GM19455 (cell line): ENCODE results near the gene LY9.

ENCODE experiments used
- ATAC-seq: cut with Tn5 transposase; IDR thresholded peaks from one replicate; pipeline ENCODE4 v1.9.1; 2021; ENCODE audit not compliant: unreplicated experiment

The LY9 gene

DNA sequence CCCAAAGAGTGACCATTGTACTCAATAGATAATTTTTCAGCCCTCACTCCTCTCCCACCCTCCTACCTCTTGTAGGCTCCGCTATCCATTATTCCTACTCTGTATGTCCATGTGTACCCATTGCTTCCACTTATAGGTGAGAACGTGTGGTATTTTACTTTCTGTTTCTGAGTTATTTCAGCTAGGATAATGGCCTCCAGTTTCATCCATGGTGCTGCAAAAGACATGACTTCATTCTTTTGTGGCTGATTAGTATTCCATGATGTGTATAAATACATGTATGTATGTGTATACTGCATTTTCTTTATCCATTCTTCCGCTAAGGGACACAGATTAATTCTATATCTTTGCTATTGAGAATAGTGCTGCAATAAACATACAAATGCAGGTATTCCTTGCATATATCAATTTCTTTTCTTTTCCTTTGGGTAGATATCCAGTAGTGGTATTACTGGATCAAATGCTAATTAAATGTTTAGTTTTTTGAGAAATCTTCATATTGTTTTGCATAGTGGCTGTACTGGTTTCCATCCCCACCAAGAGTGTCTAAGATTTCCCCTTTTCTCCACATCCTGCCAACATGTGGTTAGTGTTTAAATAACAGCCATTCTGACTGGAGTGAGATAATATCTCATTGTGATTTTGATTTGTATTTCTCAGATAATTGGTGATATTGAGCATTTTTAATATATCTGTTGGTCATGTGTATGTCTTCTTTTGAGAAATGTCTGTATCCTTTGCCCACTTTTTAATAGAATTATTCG is 4.9 kb downstream of the LY9 start:
- ATAC-seq, result no peak

GRCh38 chr1:160801836-160802580 is 6.0 kb downstream of the LY9 start:
- ATAC-seq, result no peak

DNA sequence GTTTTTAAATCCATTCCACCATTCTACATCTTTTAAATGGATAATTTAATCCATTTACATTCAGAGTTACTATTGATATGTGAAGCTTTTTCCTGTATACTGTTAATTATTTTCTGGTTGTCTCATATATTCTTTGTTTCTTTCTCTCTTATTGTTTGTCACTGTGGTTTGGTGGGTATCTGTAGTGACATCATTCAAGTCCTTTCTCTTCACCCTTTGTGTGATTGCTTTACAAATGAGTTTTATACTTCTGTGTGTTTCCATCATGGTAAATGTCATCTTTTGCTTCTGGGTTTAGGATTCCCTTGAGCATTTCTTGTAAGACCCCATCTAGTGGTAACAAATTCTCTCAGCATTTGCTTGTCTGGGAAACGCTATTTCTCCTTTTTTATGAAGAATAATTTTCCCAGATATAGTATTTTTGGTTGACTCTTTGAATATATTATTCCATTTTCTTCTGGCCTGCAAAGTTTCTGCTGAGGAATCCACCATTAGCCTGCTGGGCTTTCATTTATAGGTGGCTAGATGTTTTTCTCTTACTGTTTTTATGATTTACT is 10.2 kb downstream of the LY9 start:
- no peak for ATAC-seq

GRCh38 chr1:160806784-160807183 is 10.8 kb downstream of the LY9 start:
- ATAC-seq, result no peak

GRCh38 chr1:160807247-160807646 is 11.3 kb downstream of the LY9 start:
- no peak for ATAC-seq

DNA sequence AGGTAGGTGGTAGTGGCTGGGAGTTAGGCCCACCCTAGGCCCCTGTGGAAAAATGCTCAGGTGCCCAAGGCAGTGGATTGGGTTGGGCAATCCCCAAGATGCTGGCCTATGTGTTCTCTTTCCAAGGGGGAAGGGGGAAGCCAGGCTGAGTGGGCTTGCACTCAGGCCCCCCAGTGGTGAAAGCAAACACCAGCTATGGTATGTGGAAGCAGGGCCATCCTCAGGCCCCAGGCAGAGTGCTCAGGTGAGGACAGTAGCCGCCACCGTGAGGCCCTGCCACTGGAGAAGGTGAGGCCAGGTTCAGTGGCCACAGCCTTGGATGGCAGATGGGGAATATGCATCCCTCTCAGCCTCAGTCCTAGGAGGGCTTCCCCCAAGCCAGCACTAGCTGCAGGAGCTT is 11.8 kb downstream of the LY9 start:
- no peak for ATAC-seq

DNA sequence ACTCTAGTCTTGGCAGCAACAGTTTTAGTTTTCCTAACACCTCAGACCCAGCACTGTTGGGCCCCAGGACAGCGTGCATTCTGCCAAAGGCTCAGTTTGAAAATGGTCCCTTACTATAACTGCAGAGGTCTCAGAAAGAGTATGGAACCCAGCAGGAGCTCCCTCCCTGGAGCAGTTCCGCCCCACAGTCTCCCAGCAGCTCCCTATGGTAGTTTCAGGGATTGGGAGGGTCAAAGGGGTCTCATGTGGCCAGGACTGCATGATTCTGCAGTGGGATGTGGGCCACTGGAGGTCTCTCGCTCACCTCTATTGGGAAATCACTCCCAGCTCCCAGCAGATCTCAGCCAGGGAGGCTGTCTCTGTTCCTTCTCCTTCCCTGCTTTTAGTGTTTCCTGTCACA is 12.3 kb downstream of the LY9 start:
- no peak for ATAC-seq

DNA sequence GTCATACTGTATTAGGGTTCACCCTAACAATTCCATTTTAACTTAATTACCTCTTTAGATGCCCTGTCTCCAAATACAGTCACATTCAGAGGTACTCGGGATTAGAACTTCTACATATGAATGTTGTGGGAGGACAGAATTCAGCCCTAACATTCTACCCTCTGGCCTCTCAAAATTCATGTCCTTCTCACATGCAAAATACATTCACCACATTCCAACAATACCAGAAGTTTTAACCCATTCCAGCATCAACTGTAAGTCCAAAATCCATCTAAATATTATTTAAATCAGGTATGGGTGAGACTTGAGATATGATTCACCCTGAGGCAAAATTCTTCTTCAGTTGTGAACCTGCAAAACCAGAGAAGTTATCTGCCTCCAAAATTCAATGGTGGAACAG is 14.5 kb downstream of the LY9 start:
- ATAC-seq, result no peak

GRCh38 chr1:160811147-160811546 is 15.2 kb downstream of the LY9 start:
- ATAC-seq, result no peak

- ATAC-seq, result no peak
Observed at GRCh38 chr1:160813215-160813614, 17.2 kb downstream of the LY9 start.

- ATAC-seq, result no peak
Observed at GRCh38 chr1:160814316-160814715, 18.3 kb downstream of the LY9 start.

- ATAC-seq, result no peak
Observed at GRCh38 chr1:160814856-160815255, 18.9 kb downstream of the LY9 start.

GRCh38 chr1:160818207-160818937 is 22.4 kb downstream of the LY9 start:
- ATAC-seq, result no peak

DNA sequence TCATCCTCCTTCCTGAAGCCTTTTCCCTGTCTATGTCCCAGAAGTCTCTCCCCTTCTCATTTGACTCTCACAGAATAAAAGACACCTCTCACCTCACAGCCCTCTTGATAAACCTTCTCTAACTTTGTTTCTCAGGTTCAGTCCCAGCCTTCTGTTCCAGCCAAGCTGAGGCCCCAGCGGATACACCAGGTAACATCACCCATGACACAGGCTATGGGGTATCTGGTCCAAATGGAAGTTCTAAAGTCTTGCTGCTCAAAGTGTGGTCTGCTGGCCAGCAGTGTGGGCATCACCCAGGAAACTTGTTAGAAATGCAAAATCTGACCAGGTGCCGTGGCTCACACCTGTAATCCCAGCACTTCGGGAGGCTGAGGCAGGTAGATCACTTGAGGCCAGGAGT is 23.2 kb downstream of the LY9 start:
- no peak for ATAC-seq

GRCh38 chr1:160821627-160822026 is 25.7 kb downstream of the LY9 start:
- no peak for ATAC-seq

GRCh38 chr1:160823296-160823695 is 27.3 kb downstream of the LY9 start:
- ATAC-seq, result no peak

DNA sequence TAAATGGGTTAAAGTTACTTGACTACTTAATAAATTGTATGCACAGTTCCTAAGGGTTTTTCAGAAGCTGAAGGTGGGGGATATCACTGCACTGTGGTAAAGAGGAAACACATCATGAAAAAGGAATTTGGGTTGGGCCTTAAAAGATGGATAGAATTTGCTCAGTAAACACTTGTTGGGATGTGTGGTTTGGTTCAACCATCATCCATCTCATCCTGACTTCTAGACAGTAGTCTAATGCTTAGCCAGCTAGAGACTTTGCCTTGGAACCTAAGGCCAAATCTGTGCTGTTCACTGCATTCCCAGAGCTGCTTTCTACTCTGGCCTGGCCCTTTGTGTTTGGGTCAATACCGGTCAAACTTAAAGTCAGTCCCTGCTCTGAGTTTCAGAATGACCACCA is 30.6 kb downstream of the LY9 start:
- ATAC-seq, result no peak

DNA sequence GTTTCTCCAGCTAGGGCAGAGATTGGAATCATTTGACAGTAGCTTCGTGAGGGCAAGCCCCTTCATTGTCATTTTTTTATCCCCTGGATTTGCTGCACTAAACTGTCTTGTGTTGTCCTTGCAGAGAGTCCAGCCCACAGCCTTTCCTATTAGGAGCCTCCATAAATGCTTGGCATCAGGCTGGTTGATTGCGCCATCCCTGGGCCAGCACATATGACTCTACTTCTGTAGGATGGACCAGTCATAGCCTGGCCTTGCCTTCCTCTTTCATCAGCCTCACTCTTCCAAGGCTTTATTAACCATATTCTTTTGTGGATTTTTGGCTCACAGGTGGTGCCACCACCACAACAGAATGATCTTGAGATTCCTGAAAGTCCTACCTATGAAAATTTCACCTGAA is 31.4 kb downstream of the LY9 start:
- ATAC-seq, result no peak

GRCh38 chr1:160829766-160830165 is 33.8 kb downstream of the LY9 start:
- ATAC-seq, result no peak

DNA sequence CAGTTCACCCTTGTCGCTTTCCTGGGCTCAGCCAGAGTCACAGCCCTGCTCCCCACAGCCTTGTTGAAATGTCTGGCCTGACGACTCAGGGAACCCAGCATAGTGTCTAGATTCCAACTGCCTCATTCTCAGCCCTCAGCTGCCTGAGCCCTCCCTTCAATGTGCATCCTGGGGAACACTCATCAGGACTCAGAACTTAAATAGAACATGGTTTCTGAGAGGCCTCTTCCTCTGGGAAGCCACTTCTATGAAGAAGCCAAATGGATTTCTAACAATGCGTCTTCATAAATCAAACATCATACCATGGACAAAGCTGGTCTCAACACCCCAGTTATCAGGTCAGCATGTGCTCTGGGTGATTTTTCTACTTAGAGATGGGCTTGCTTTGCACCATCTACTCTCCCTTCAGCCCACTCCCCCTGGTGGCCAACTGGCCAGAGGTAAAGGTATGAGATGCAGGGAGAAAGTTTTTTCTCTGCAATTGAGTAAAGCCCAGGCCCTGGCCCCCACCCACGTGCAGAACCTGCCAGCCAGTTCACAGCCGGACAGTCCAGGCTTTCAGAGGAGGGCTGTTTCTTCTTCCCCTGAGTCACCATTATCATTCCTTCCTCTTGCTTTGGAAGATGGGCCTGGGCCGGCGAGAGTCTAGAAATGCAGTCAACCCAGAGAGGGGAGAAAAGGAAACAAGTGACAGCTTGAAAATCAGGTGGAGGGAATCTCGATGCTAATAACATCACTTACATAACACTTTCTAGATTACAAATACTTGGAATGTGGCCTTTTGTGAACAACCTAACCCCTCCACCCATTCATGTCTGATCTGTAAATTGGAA is 34.6 kb downstream of the LY9 start:
- ATAC-seq, result no peak
